ENCODE results near the gene CCDC177. TPM values are rescaled to one million over a fixed set of nuclear protein-coding genes. Genes with fewer than 3 reads are reported as not detected.

Gene CCDC177
- polyA plus RNA-seq, 1 experiment, result not detected

DNA sequence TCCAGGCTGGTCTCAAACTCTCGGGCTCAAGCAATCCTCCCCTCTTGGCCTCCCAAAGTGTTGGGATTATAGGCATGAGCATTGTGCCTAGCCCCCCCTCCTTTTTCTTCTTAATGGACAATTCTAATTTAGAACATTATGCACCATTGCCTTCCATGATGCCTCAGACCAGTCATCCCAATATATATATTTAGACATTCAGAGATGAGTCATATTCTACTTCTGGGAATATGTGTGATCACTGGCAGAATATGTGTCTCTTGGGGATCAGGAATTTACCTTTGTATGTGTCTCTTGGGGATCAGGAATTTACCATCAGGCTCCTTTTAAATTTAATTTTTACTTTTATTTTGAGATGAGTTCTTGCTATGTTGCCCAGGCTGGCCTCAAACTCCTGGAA, 7.5 kb upstream of the CCDC177 start:
- POLR2A ChIA-PET, result no interaction called here
- TF ChIP-seq, protein P1, sequence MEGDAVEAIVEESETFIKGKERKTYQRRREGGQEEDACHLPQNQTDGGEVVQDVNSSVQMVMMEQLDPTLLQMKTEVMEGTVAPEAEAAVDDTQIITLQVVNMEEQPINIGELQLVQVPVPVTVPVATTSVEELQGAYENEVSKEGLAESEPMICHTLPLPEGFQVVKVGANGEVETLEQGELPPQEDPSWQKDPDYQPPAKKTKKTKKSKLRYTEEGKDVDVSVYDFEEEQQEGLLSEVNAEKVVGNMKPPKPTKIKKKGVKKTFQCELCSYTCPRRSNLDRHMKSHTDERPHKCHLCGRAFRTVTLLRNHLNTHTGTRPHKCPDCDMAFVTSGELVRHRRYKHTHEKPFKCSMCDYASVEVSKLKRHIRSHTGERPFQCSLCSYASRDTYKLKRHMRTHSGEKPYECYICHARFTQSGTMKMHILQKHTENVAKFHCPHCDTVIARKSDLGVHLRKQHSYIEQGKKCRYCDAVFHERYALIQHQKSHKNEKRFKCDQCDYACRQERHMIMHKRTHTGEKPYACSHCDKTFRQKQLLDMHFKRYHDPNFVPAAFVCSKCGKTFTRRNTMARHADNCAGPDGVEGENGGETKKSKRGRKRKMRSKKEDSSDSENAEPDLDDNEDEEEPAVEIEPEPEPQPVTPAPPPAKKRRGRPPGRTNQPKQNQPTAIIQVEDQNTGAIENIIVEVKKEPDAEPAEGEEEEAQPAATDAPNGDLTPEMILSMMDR (IDR thresholded peaks at IDR 0.05; ENCODE audit: insufficient read depth, low read depth, low read length), result no peak
- Histone ChIP-seq H3K4me3 (ENCODE audit: low read depth, low read length) (no peak overlapping the region), H3K27me3 (ENCODE audit: control insufficient read depth, insufficient read depth, low read length) (peaks cover 6% of the 10 kb centered on the region), H3K36me3 (ENCODE audit: control insufficient read depth, insufficient read depth, low read length) (no peaks in the 10 kb centered on the region)
- no peak for DNase-seq (ENCODE audit: low read depth)
- CTCF ChIA-PET, result interaction anchor here (0.6 to 5.2 kb wide), 3 partner anchors 22 to 144 kb away, joined by 3 to 54 read pairs (median 4); no protein-coding TSS in a partner anchor

DNA sequence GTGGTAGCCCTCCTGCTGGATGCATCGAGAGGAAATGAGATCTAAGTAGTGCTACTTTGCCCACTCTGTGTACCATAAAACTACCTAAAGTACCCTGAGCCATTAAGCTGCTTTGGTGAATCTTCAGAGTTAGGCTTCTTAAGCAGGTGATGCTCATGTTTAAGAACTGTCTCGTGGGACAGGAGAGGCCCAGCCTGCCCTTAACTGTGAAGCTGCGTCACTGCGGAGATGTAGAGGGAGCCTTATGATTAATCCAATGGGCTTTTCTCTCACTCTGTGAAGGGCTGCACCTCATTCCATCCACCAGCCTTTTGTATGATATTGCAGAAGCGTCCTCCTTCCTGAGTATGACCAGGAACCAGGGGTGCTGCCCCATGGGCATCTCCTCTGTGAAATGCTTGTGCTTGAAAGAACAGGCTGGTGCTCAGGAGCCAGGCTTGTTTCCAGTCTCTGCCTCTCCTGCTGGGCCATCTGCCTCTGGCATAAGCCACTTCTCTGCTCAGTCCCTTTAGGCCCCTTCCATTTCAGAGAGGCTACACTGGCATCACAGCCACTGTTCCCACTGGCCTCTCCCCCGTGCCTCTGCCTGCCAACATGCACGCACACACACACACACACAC, 6.8 kb upstream of the CCDC177 start:
- H3K27me3 ChIP-seq (ENCODE audit: control insufficient read depth, insufficient read depth, low read length), result peaks cover 8% of the 10 kb centered on the region
- no peak overlapping the region for H3K4me3 ChIP-seq (ENCODE audit: low read depth, low read length)
- ChIA-PET POLR2A (no interaction called here), CTCF (interaction anchor here (0.8 to 3.2 kb wide), 6 partner anchors 11 to 146 kb away, joined by 3 to 19 read pairs (median 6); no protein-coding TSS in a partner anchor)
- no peak for DNase-seq (ENCODE audit: low read depth)
- TF ChIP-seq, protein P1 (IDR thresholded peaks at IDR 0.05; ENCODE audit: insufficient read depth, low read depth, low read length), result no peak
- no peaks in the 10 kb centered on the region for H3K36me3 ChIP-seq (ENCODE audit: control insufficient read depth, insufficient read depth, low read length)

DNA sequence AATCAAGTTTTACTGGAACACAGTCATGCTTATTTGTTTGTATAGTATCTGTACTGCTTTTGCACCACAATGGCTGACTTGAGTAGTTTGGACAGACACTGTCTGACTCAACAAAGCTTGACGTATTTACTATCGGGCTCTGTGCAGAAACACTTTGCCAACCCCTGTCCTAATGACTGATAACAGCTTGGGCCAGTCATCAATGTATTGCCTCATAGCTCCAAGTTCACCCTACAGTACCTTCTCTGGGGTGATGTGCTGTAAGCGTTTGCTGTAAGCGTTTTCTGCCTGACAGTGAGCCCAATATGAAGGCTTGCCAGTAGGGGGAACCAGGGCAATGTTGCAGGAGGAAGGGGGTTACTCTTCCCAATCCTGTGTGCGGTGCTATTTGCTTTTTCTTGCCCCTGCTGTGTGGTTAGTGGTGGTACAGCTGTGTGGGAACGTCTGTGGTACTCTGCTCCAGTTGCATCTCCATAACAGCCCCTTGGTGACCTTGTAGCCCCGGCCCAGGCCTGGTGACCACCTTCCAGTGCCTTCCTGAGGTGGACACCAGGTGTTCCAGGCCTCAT, 5.4 kb upstream of the CCDC177 start:
- no peak for DNase-seq (ENCODE audit: low read depth)
- Histone ChIP-seq H3K36me3 (ENCODE audit: control insufficient read depth, insufficient read depth, low read length) (no peaks in the 10 kb centered on the region), H3K4me3 (ENCODE audit: low read depth, low read length) (no peak overlapping the region), H3K27me3 (ENCODE audit: control insufficient read depth, insufficient read depth, low read length) (peaks cover 14% of the 10 kb centered on the region)
- POLR2A ChIA-PET, result no interaction called here
- CTCF ChIA-PET, result interaction anchor here (0.6 to 3.2 kb wide), 17 partner anchors 9 to 448 kb away, joined by 3 to 19 read pairs (median 4); no protein-coding TSS in a partner anchor
- TF ChIP-seq, protein P1 (IDR thresholded peaks at IDR 0.05; ENCODE audit: insufficient read depth, low read depth, low read length), result peak; percentile 64

DNA sequence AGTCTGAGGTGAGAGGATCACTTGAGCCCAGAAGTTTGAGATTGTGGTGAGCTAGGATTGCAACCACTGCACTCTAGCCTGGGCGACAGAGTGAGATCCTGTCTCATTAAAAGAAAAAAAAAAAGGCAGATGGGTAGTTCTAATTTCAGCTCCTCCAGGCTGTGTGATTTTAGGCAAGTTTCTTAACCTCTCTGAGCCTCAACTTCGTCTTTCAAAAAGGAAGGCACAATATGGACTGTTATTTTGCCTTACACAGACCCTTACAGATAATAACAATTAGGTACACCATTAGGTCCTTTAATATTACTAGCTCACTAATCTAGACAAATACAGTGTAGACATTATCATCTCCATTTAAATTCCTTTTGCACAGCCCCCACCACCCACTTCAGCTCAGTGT, 4.8 kb upstream of the CCDC177 start:
- Histone ChIP-seq H3K36me3 (ENCODE audit: control insufficient read depth, insufficient read depth, low read length) (no peaks in the 10 kb centered on the region), H3K4me3 (ENCODE audit: low read depth, low read length) (no peak overlapping the region), H3K27me3 (ENCODE audit: control insufficient read depth, insufficient read depth, low read length) (peaks cover 15% of the 10 kb centered on the region)
- ChIA-PET POLR2A (no interaction called here), CTCF (interaction anchor here (0.6 to 3.2 kb wide), 16 partner anchors 8 to 449 kb away, joined by 3 to 19 read pairs (median 4); no protein-coding TSS in a partner anchor)
- DNase-seq (ENCODE audit: low read depth), result no peak
- TF ChIP-seq, protein P1 (IDR thresholded peaks at IDR 0.05; ENCODE audit: insufficient read depth, low read depth, low read length), result no peak

DNA sequence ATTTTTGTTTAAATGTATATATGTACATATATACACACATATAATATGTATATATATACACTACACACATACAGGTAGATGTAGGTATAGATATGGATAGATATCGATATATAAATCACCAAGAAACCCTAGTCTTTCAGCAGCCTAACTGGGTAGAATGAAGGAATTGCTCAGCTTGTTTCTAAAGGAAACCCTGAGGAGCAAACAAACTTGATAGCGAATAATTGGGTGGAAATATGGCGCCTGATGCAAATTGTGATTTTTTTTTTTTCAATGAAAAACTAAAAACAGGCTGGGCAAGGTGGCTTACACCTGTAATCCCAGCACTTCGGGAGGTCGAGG, 254 bp upstream of the CCDC177 start:
- CTCF ChIA-PET, result interaction anchor here (0.6 to 6.3 kb wide), 23 partner anchors 9 to 715 kb away, joined by 3 to 64 read pairs (median 5); no protein-coding TSS in a partner anchor
- Histone ChIP-seq H3K36me3 (ENCODE audit: control insufficient read depth, insufficient read depth, low read length) (no peaks in the 10 kb centered on the region), H3K27me3 (ENCODE audit: control insufficient read depth, insufficient read depth, low read length) (peaks cover 46% of the 10 kb centered on the region), H3K4me3 (ENCODE audit: low read depth, low read length) (no peak overlapping the region)
- POLR2A ChIA-PET, result no interaction called here
- TF ChIP-seq, protein P1 (IDR thresholded peaks at IDR 0.05; ENCODE audit: insufficient read depth, low read depth, low read length), result no peak
- DNase-seq (ENCODE audit: low read depth), result no peak
